ENCODE data around the gene ATP13A4.

Gene ATP13A4

DNA sequence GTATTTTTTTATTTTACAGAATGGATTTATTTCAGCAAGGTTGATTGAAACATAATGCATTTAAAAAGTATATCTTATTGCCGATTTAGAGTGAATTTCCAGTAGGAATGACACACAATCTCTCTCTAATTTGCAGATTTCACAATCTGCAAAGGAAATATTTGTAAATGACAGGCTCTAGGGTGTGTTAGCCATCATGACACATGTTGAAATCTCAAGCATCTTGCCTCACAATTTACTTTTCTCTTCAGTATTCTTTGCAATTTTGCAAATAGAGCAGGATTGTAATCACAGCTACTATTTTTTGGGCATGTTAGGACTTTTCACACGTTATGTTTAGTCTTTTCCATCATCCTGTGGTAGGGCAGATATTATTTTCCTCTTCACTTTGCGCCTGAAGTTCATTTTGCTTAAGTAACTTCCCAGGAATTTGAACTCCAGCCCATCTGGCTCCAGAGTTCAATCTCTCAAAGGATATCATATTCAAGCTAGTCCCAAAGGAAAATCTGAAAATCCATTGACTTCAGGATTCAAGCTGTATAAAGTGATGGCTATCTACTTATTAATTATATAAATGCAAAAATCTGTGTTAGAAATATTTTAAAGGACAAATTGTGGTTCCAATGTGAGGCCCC, 55.4 kb downstream of the ATP13A4 start:
- no peak for DNase-seq (ENCODE audit: low read depth)

DNA sequence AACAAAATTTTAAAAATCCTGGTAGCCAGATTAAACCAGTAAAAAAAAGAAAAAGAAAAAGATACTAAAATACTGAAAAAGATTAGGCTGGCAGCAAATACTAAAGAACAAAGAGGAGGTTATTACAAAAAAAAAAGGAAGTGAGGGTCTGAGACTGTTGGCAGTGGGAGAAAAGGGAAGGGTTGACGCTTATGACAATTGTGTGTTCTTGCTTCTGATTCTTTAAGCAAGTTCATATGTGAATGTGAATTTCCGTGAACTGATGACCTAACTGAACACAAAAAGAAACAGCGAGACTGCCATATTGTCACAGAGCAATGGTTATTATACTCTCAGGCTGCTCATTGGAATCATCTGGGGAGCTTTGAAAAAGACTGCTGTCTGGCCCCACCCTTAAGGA, 56.5 kb downstream of the ATP13A4 start:
- no peak for DNase-seq (ENCODE audit: low read depth)

- no peak for DNase-seq (ENCODE audit: low read depth)
Observed at GRCh38 chr3:193496658-193497057, 58.0 kb downstream of the ATP13A4 start.

GRCh38 chr3:193491026-193491425, 63.7 kb downstream of the ATP13A4 start:
- no peak for DNase-seq (ENCODE audit: low read depth)

DNA sequence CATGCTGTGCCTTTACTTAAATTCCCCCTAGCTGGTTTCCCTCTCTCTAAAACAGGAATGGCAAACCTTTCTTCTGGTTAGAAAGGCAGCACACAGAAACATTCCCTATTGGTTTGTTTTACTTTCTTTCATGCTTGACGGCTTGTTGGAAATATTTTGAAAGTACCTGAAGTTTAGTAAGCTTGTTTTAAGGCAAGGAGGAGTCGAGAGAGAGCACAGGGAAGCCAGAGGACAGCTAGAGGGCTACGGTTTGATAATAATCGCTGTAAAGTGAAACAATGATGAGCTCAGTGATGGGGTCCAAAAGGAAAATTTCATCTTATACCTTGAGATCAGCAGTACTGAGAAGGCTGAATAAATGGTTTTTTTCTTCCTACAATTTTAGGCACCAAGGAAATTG, 64.1 kb downstream of the ATP13A4 start:
- no peak for DNase-seq (ENCODE audit: low read depth)

GRCh38 chr3:193489949-193490348, 64.7 kb downstream of the ATP13A4 start:
- DNase-seq (ENCODE audit: low read depth): no peak

DNA sequence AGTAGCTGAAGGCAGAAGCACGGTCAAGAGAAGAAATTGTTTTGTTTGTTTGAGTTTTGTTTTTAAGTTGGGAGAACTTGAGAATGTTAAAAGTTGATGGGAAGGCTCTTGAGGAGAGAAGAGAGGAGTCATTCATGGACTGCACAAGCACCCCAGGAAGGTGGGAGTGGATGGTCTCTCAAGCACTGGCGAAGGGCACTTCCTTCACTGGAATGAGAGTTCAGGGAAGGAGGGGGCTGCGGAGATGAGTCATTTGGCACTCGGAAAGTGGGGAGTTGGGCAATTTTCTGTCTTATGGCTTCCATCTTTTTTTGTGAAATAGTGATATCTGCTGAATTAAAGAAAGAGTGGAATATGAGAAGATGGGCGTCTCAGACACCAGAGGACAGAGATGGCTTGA, 66.0 kb downstream of the ATP13A4 start:
- no peak for DNase-seq (ENCODE audit: low read depth)

GRCh38 chr3:193483988-193484539, 70.6 kb downstream of the ATP13A4 start:
- DNase-seq (ENCODE audit: low read depth): no peak

- DNase-seq (ENCODE audit: low read depth): no peak
Observed at GRCh38 chr3:193481436-193481835, 73.3 kb downstream of the ATP13A4 start.

GRCh38 chr3:193474446-193474845, 80.2 kb downstream of the ATP13A4 start:
- DNase-seq (ENCODE audit: low read depth): no peak

- no peak for DNase-seq (ENCODE audit: low read depth)
Observed at GRCh38 chr3:193470710-193471109, 84.0 kb downstream of the ATP13A4 start.

DNA sequence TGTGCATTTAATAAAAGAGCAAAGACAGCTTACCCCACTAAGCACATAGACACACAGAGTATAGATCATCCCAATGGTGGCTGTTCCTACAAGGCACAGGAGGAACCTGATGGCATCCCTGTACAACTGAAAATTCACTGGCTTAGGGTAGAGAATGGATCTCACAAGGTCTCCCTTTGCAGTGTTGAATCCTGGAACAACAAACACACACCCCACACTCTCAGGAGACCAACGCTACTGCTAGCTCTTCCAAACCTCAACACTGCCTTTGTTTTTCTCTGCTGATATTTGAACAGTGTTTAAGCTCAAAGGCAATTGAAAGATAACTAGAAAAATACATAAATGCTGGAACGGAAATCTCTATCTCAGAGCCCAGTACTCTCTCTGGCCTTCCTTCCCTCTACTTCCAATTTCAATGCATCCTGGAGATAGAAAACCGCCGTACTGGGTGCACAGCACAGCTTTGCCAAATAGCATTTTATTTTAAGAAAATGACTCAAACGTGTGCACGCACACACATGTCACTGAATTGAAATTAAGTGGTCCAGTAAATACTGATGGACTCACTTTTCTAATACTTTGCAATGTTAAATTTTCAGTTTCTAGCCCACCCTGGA, 88.6 kb downstream of the ATP13A4 start:
- no peak for DNase-seq (ENCODE audit: low read depth)

- DNase-seq (ENCODE audit: low read depth): no peak
Observed at GRCh38 chr3:193464889-193465288, 89.8 kb downstream of the ATP13A4 start.

DNA sequence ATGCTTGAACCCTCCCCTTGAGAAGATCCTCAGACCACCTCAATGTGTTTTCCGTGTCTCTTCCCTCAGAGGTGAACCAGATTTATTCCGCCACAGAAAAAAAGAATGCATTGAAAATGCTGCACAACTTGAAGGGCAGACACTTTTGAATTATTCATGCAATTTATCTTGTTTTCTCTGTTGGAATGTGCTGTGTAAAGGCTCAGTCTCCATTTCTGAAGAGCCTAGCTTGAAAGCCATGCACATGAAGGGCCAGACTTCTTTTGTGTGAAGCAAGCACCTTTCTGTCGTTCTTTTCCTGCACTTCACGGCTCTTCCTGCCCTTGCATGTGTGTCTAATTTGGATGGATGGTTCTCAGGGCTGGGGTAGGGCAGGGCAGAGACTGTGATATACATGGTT, 97.2 kb downstream of the ATP13A4 start:
- DNase-seq (ENCODE audit: low read depth): no peak

DNA sequence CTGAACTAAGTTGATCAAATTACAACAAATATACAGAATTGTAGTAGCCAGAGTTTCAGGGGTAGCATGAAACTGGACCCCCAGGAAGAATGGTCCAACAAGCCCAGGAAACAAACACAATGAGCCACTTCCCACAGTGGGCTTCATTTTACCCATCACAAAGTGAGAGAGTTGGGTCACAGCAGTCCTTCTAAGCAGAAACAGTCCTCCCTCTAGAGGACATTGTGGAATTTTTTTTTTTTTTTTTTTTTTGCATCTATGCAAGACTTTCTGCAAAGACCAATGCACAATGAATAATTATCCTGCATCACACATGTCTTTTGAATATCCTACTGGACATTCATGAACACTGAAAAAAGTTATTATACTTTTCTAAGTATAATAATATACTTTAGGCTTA, 102.4 kb downstream of the ATP13A4 start:
- no peak for DNase-seq (ENCODE audit: low read depth)

DNA sequence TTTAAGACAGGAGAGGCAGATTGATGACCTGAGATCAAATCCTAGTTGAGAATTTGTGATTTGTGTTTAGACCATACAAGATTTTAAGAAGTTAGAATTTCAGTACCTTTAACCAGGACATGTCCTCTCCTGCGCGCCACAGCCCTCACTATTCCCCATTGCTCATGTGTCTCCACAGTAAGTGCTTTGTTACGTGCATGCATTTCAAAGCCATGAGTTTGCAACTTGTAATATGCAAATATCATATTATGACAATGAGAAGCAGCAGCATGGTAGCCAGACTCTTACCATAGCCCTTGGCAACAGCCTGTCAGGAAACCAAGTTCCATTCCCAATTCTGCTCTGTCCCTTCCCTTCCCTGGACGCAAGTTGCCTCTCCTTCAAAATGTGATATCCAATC, 102.8 kb downstream of the ATP13A4 start:
- DNase-seq (ENCODE audit: low read depth): no peak

DNA sequence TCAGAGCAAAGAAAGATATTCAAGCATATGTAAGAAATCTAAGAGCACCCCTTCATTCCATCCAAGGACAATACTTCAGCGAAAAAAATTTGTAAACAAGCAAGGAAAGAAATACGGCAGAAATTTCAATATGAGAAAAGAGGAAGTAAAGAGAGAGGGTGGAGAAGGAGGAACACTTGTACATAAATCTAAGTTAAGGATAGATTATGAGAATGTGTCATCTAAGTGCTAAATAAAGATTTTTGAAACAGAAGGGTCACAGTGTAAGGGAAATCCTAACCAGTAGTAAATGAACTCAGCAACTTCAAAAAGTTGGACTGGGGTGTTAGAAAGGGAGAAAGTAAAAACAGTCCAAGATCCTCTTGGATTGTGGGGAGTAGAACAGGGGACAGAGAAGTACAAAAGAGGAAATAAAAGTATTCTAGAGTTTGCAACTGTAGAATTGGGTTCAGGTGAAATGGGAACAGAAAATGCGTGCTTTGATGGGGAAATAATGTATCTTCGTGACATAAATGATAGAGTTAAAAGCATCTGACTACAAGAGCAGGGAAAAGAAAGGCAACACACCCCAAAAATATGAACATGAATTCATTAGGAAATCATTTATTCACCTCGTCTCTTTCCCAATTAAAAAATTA, 107.6 kb downstream of the ATP13A4 start:
- no peak for DNase-seq (ENCODE audit: low read depth)

- no peak for DNase-seq (ENCODE audit: low read depth)
Observed at GRCh38 chr3:193439423-193439822, 115.3 kb downstream of the ATP13A4 start.

DNA sequence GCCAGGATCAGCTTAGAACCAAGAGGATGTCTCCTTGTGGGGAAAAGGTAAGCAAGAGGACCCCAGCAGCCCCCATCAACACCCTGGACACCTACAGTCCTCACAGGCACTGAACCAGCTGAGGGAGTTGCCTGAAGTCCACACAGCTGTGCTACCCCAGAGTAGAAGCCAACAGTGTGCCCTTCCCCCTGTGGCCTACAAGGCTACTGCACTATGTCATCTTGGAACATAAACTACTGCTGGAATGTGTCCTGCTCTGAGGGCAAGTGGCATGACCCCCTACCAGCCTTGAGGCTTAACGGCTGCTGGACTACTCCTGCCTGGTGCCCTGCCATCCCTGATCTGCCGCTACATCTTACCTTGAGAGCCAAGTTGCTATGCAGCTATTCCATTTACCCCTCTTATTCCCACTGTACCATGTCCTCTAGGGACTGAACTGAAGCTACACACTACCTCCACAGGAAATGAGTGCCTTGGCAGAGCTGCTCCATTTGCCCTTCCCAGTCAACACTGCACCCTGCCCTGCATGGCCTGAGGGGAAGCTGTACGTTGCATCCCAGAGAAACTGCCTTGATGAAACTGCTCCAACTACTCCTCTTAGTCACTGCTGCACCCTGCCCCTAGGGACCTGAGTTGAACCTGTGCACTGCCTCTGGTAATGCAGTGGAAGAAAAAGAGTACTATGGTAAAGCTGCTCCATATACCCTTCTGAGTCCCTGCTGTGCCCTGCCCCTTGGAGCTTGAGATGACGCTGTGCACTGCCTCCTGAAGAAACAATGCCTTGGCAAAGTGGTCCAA, 135.9 kb downstream of the ATP13A4 start:
- DNase-seq (ENCODE audit: low read depth): no peak

GRCh38 chr3:193416629-193417028, 138.1 kb downstream of the ATP13A4 start:
- no peak for DNase-seq (ENCODE audit: low read depth)

- DNase-seq (ENCODE audit: low read depth): no peak
Observed at GRCh38 chr3:193407688-193408087, 147.0 kb downstream of the ATP13A4 start.

DNA sequence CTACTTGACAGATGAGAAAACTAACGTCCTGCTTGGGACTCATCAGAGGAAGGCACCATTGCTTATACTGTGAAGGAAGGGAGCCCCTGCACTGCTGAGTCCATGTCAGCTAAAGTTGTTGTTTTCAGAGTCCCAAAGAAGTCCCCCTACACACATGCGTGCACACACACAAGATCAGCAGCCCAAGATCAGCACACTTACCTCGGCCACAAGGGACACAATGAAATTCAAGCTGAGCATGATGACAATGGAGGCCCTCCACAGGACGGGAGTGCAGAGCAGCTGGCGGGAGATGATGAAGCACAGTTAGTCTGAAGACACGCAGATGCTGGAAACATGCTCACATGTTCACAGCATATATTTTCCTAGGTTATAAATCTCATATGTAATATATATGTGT, 147.6 kb downstream of the ATP13A4 start:
- DNase-seq (ENCODE audit: low read depth): no peak

DNA sequence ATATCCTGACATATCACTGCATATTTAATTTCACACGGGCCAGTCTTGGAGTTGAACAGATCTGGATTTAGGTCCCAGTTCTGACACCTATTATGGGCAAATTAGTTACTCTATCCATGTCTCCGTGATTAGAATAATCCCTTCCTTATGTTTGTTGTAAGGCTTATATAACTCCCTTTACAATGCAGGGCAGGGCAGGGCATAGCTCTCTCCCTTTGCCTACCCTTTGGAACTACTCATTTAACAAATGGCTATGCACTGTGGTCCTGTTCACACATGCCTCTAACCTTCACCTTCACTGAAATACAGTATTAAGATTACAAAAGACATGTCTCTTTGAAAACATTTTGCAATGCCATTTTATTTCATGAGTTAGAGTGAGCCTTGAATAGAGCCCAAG, 151.4 kb downstream of the ATP13A4 start:
- no peak for DNase-seq (ENCODE audit: low read depth)
